A673 (cell line): ENCODE data around the gene TBC1D22A. TPM values are rescaled to one million over a fixed set of nuclear protein-coding genes. Genes with fewer than 3 reads are reported as not detected.

ENCODE experiments used
- BruUV-seq: library from RNA; stranded (reverse); fragments of 400-500 nt; replicated peaks from 2 replicates; lab custom pipeline; 2021; lab: Mats Ljungman, UMichigan
- CTCF ChIA-PET: fragments of 300-600 bp; sonication (Branson Sonifier 250); formaldehyde crosslinking; loops from one replicate; lab custom pipeline; 2022; ENCODE audit warnings: antibody characterized with exemption; lab: Charles Lee
- POLR2A ChIA-PET: fragments of 300-600 bp; sonication (Branson Sonifier 250); formaldehyde crosslinking; loops from one replicate; lab custom pipeline; 2022; ENCODE audit warnings: antibody characterized with exemption; ENCODE audit not compliant: low non-redundant PET; lab: Charles Lee
- DNase-seq: peaks from one replicate; pipeline ENCODE4 v3.0.0-alpha.2; 2015; ENCODE audit warnings: low spot score
- H3K27ac ChIP-seq: fragments of 200-600 bp; sonication (generic); 2 replicates; pipeline ENCODE4 v1.5.1; 2016; ENCODE audit warnings: mixed run types, low read depth, mild to moderate bottlenecking, mixed read lengths, antibody characterized with exemption, low read length; ENCODE audit not compliant: poor library complexity, severe bottlenecking
- H3K27me3 ChIP-seq: fragments of 200-600 bp; sonication (generic); replicated peaks from 2 replicates; pipeline ENCODE4 v1.6.1; 2017; ENCODE audit warnings: mixed run types, low read depth, mild to moderate bottlenecking, mixed read lengths, antibody characterized with exemption, low read length; ENCODE audit not compliant: insufficient read depth, poor library complexity
- H3K36me3 ChIP-seq: fragments of 200-600 bp; sonication (generic); 2 replicates; pipeline ENCODE4 v1.6.1; 2016; ENCODE audit warnings: mixed run types, mild to moderate bottlenecking, mixed read lengths, antibody characterized with exemption, low read length; ENCODE audit not compliant: insufficient read depth, poor library complexity, severe bottlenecking
- H3K4me1 ChIP-seq: fragments of 200-600 bp; sonication (generic); 2 replicates; pipeline ENCODE4 v1.6.1; 2017; ENCODE audit warnings: mixed run types, mild to moderate bottlenecking, mixed read lengths, antibody characterized with exemption, low read length; ENCODE audit not compliant: insufficient read depth, poor library complexity, severe bottlenecking
- H3K4me3 ChIP-seq: fragments of 200-600 bp; sonication (generic); 2 replicates; pipeline ENCODE4 v1.5.1; 2016; ENCODE audit warnings: low read depth, mixed run types, mild to moderate bottlenecking, mixed read lengths, low read length; ENCODE audit not compliant: poor library complexity, severe bottlenecking
- H3K9me3 ChIP-seq: fragments of 200-600 bp; sonication (generic); 2 replicates; pipeline ENCODE4 v1.6.1; 2016; ENCODE audit warnings: mixed run types, low read depth, mild to moderate bottlenecking, mixed read lengths, antibody characterized with exemption, low read length; ENCODE audit not compliant: poor library complexity, severe bottlenecking
- CTCF ChIP-seq: fragments of 300-800, 200-600 bp; sonication (generic); conservative IDR thresholded peaks from 2 replicates; pipeline ENCODE4 v1.5.1; 2017; ENCODE audit warnings: low read depth, mild to moderate bottlenecking, antibody characterized with exemption, low read length, moderate library complexity, mixed read lengths
- EZH2 ChIP-seq: fragments of 200-600 bp; sonication (generic); IDR thresholded peaks from 2 replicates; pipeline ENCODE4 v1.6.1; 2017; ENCODE audit warnings: borderline replicate concordance, low read depth, mild to moderate bottlenecking, mixed read lengths, antibody characterized with exemption, low read length; ENCODE audit not compliant: poor library complexity, severe bottlenecking
- intact Hi-C: fragments of 100-400 bp; cut with micrococcal nuclease; formaldehyde crosslinking; loops from one replicate; pipeline ENCODE4 v1.10.0; 2022; ENCODE audit not compliant: unreplicated experiment
- total RNA-seq: library from RNA; stranded (reverse); gene quantifications from 2 replicates; pipeline ENCODE4 v1.2.3, GENCODE V29; 2021

The TBC1D22A gene
- total RNA-seq, 1 experiment from 2014 or later: 22.5 TPM

GRCh38 chr22:47155131-47155885 is 392.9 kb downstream of the TBC1D22A start:
- H3K9me3 ChIP-seq: no peaks in the 10 kb centered on the region
- no peaks in the 10 kb centered on the region for H3K4me1 ChIP-seq
- H3K36me3 ChIP-seq: no peaks in the 10 kb centered on the region
- POLR2A ChIA-PET: no interaction called here
- no peak for TF ChIP-seq CTCF
- TF ChIP-seq EZH2: no peak
- CTCF ChIA-PET: no interaction called here
- H3K27ac ChIP-seq: no peak overlapping the region
- BruUV-seq: no TSS peak
- no peaks in the 10 kb centered on the region for H3K27me3 ChIP-seq
- no peak for DNase-seq
- intact Hi-C loops: no loop called here
- H3K4me3 ChIP-seq: no peak overlapping the region

DNA sequence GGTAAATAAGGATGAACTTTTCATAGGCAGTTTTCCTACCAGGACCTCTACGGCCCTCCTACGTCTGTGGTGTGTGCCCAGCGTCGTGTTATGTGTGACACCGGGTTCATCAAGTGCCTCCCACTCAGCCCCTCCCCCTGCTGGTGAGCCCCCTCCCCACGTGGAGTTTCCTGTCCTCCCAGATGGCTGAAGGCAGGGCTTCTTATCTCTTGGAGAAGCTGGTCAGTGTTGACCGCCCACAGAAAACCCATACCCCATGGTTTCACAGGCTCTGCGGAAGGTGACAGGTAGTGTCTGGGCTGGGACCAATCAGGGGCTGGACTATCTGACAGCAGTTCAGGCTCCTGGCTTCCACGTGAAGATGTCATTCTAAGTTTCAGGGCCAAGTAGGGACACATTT is 393.5 kb downstream of the TBC1D22A start:
- TF ChIP-seq CTCF (no peak), EZH2 (no peak)
- no peak overlapping the region for H3K27ac ChIP-seq

DNA sequence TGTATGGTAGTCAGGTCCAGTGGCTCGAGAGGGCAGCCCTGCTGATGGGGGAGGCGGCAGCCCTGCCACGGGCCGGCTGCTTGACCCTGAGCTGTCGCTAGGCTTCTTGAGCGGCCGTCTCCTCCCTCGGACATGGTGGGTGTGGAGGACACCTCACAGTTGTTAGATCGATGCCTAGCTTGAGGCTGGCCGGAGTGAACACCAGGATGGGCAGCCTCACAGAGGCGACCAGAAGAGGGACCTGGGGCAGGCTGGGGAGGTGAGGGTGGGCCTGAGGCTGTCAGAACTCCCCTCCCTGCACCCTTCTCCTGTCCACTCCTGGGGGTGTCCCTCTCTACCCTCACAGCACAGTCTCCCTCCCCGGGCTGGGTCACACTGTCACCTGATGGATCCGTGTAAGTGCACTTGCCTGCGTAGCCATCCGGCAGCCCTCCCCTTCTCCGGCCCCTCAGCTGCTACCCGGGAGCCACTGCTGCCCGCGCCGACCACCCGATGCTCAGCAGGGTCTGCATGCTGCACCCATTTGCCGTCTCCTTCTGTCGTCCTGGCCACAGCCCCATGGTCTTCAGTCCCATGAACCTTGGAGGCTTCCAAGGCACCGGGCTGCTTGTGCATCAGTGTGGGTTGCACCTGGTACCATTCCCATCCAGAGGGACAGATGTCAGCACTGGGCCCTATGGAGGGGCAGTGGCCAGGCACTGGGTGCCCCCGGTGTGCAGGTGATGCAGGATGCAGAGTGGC is 394.1 kb downstream of the TBC1D22A start:
- Histone ChIP-seq H3K27me3 (no peaks in the 10 kb centered on the region), H3K4me1 (peaks cover 4% of the 10 kb centered on the region), H3K27ac (no peak overlapping the region), H3K9me3 (no peaks in the 10 kb centered on the region), H3K4me3 (no peak overlapping the region), H3K36me3 (no peaks in the 10 kb centered on the region)
- no peak for TF ChIP-seq EZH2
- TF ChIP-seq CTCF: no peak
- no peak for DNase-seq
- ChIA-PET CTCF (no interaction called here), POLR2A (no interaction called here)
- no TSS peak for BruUV-seq
- intact Hi-C loops: no loop called here

More for the DNA sequence above, 393.5 kb downstream of the TBC1D22A start:
- H3K4me3 ChIP-seq: no peak overlapping the region
- no TSS peak for BruUV-seq
- intact Hi-C loops: no loop called here
- ChIA-PET CTCF (no interaction called here), POLR2A (no interaction called here)
- H3K4me1 ChIP-seq: no peaks in the 10 kb centered on the region
- no peaks in the 10 kb centered on the region for H3K27me3 ChIP-seq
- no peaks in the 10 kb centered on the region for H3K36me3 ChIP-seq
- no peaks in the 10 kb centered on the region for H3K9me3 ChIP-seq
- no peak for DNase-seq
